Ascending aorta (tissue), 2 donors: ENCODE results near the gene P2RY6. TPM values are rescaled to one million over a fixed set of nuclear protein-coding genes. Genes with fewer than 3 reads are reported as not detected.

ENCODE experiments used
- DNase-seq, 2 donors: peaks; one replicate each; pipeline ENCODE4 v3.0.0-alpha.2; 2019; ENCODE audit warnings: low spot score in 2 of 2
- H3K27ac ChIP-seq, 2 donors: fragments of 200-600 bp; sonication (generic); one replicate each; pipeline ENCODE4 v1.5.1; 2016 to 2017; ENCODE audit warnings: mild to moderate bottlenecking in 1 of 2
- H3K27me3 ChIP-seq: fragments of 200-600 bp; sonication (generic); one replicate; pipeline ENCODE4 v1.5.1; 2017
- H3K36me3 ChIP-seq, 2 donors: fragments of 200-600 bp; sonication (generic); one replicate each; pipeline ENCODE4 v1.5.1; 2016
- H3K4me1 ChIP-seq, 2 donors: fragments of 200-600 bp; sonication (generic); one replicate each; pipeline ENCODE4 v1.5.1; 2016 to 2017; ENCODE audit warnings: mild to moderate bottlenecking in 1 of 2
- H3K4me3 ChIP-seq, 2 donors: fragments of 200-600 bp; sonication (generic); one replicate each; pipeline ENCODE4 v1.5.1; 2016 to 2017; ENCODE audit warnings: mild to moderate bottlenecking in 1 of 2
- H3K9me3 ChIP-seq, 2 donors: fragments of 200-600 bp; sonication (generic); one replicate each; pipeline ENCODE4 v1.5.1; 2016
- CTCF ChIP-seq, 3 experiments: fragments of 200-600 bp in 2 of 3; fragments of 450-650 bp in 1 of 3; sonication (generic) in 2 of 3; IDR thresholded peaks; one replicate each; pipeline ENCODE4 v1.5.1; 2016 to 2019; ENCODE audit warnings: antibody characterized with exemption in 3 of 3, mild to moderate bottlenecking in 1 of 3, moderate library complexity in 1 of 3
- intact Hi-C: fragments of 100-400 bp; cut with DNase I; formaldehyde crosslinking; loops from one replicate; pipeline ENCODE4 v1.15.1; 2023
- total RNA-seq: library from RNA; depleted of rRNA; stranded (reverse); fragments of >200 nt; gene quantifications from one replicate; pipeline ENCODE4 v1.1.0, GENCODE V29; 2016

P2RY6 gene
- total RNA-seq, 1 donor from 2014 or later: 8.8 TPM

GRCh38 chr11:73294604-73295003, 22.5 kb downstream of the P2RY6 start:
- TF ChIP-seq CTCF (IDR thresholded peaks at IDR 0.05): no peak
- Histone ChIP-seq H3K36me3 (no peaks in the 10 kb centered on the region), H3K27ac (no peak overlapping the region), H3K4me1 (peaks cover 0 to 5% of the 10 kb centered on the region in 2 donors), H3K4me3 (no peak overlapping the region), H3K27me3 (no peaks in the 10 kb centered on the region), H3K9me3 (no peaks in the 10 kb centered on the region)
- no peak for DNase-seq
- intact Hi-C loops: loop anchor here (1.0 kb wide), 1 partner anchor 99 kb away; no protein-coding TSS in a partner anchor

- Histone ChIP-seq H3K4me1 (no peaks in the 10 kb centered on the region), H3K36me3 (no peaks in the 10 kb centered on the region), H3K27me3 (no peaks in the 10 kb centered on the region), H3K27ac (no peak overlapping the region), H3K4me3 (no peak overlapping the region), H3K9me3 (no peaks in the 10 kb centered on the region)
- intact Hi-C loops: loop anchor here (1.0 kb wide), 1 partner anchor 98 kb away; no protein-coding TSS in a partner anchor
- TF ChIP-seq CTCF (IDR thresholded peaks at IDR 0.05): peak; percentile 80 to 91 (median 89)
- DNase-seq: peak in 1 of 2 donors; percentile 83
These were observed 23.3 kb downstream of the P2RY6 start for GRCh38 chr11:73295241-73295995.

GRCh38 chr11:73295996-73296318, 23.8 kb downstream of the P2RY6 start:
- H3K4me3 ChIP-seq: no peak overlapping the region
- H3K9me3 ChIP-seq: no peaks in the 10 kb centered on the region
- H3K27me3 ChIP-seq: no peaks in the 10 kb centered on the region
- no peak for TF ChIP-seq CTCF (IDR thresholded peaks at IDR 0.05)
- intact Hi-C loops: loop anchor here (1.0 kb wide), 1 partner anchor 97 kb away; no protein-coding TSS in a partner anchor
- no peak overlapping the region for H3K27ac ChIP-seq
- peaks cover 0 to 3% of the 10 kb centered on the region in 2 donors for H3K4me1 ChIP-seq
- DNase-seq: no peak
- no peaks in the 10 kb centered on the region for H3K36me3 ChIP-seq

- TF ChIP-seq CTCF (IDR thresholded peaks at IDR 0.05): no peak
- H3K4me1 ChIP-seq: peaks cover 0 to 5% of the 10 kb centered on the region in 2 donors
- no peaks in the 10 kb centered on the region for H3K36me3 ChIP-seq
- no peak overlapping the region for H3K4me3 ChIP-seq
- no peaks in the 10 kb centered on the region for H3K9me3 ChIP-seq
- intact Hi-C loops: no loop called here
- no peaks in the 10 kb centered on the region for H3K27me3 ChIP-seq
- DNase-seq: no peak
- H3K27ac ChIP-seq: no peak overlapping the region
These were observed 24.5 kb downstream of the P2RY6 start for GRCh38 chr11:73296501-73297230.

GRCh38 chr11:73297231-73297590, 25.1 kb downstream of the P2RY6 start:
- no peak for TF ChIP-seq CTCF (IDR thresholded peaks at IDR 0.05)
- H3K4me1 ChIP-seq: peaks cover 0 to 5% of the 10 kb centered on the region in 2 donors
- intact Hi-C loops: no loop called here
- DNase-seq: no peak
- H3K36me3 ChIP-seq: no peaks in the 10 kb centered on the region
- no peak overlapping the region for H3K27ac ChIP-seq
- H3K27me3 ChIP-seq: no peaks in the 10 kb centered on the region
- H3K9me3 ChIP-seq: no peaks in the 10 kb centered on the region
- H3K4me3 ChIP-seq: no peak overlapping the region
